Psoas muscle (tissue), 8 donors: ENCODE results near the gene GNA15. TPM values are rescaled to one million over a fixed set of nuclear protein-coding genes. Genes with fewer than 3 reads are reported as not detected.
"Not testable (repeated sequence)": the region's sequence is repeated elsewhere in the genome, so short reads cannot be mapped to it uniquely, and the experiment has no call there.

ENCODE experiments used
- ATAC-seq, 4 donors: fragments of 200-7000 bp; cut with Tn5 transposase; one replicate each; pipeline ENCODE4 v1.9.1; 2020; ENCODE audit warnings: moderate library complexity in 3 of 4, mild to moderate bottlenecking in 2 of 4
- DNase-seq, 2 donors: peaks; one replicate each; pipeline ENCODE4 v3.0.0-alpha.2; 2020
- H3K27ac ChIP-seq: fragments of 200-600 bp; one replicate; pipeline ENCODE4 v1.8.0; 2022
- H3K27me3 ChIP-seq, 3 donors: fragments of 200-600 bp in 1 of 3; one replicate each; pipeline versions ENCODE4 v1.6.1 to v1.8.0; 2013 to 2022; ENCODE audit warnings: low read length in 2 of 3, mild to moderate bottlenecking in 2 of 3, moderate library complexity in 1 of 3; ENCODE audit not compliant: insufficient read depth in 3 of 3
- H3K36me3 ChIP-seq, 2 donors: fragments of 200-600 bp in 1 of 2; one replicate each; pipeline versions ENCODE4 v1.6.1 to v1.8.0; 2013 to 2022; ENCODE audit warnings: low read depth in 1 of 2, mild to moderate bottlenecking in 1 of 2, moderate library complexity in 1 of 2; ENCODE audit not compliant: insufficient read depth in 1 of 2
- H3K4me1 ChIP-seq: fragments of 200-600 bp; one replicate; pipeline ENCODE4 v1.8.0; 2022
- H3K4me3 ChIP-seq: fragments of 200-600 bp; one replicate; pipeline ENCODE4 v1.8.0; 2022; ENCODE audit warnings: mild to moderate bottlenecking
- H3K9me3 ChIP-seq: fragments of 200-600 bp; one replicate; pipeline ENCODE4 v1.8.0; 2022
- WGBS, 3 donors: extraction: QIAGEN DNeasy Blood & Tissue Kit; methylation state at CpG; one replicate each; pipeline versions ENCODE4 v1.1.6 to v1.1.7; 2013; 5-methylcytosine and 5-hydroxymethylcytosine counted together
- intact Hi-C, 2 donors: fragments of 100-400 bp; cut with DNase I; formaldehyde crosslinking; loops; one replicate each; pipeline versions ENCODE4 v1.11.0 to v1.14.2; 2022
- long read RNA-seq, 2 donors: library from polyadenylated mRNA; unstranded; transcript quantifications; one replicate each; pipeline ENCODE4 v2.0.0, GENCODE V29; 2021
- polyA plus RNA-seq, 3 donors: library from polyadenylated mRNA; stranded (reverse); fragments of 200-250 nt; gene quantifications; one replicate each; pipeline ENCODE4 v1.2.3, GENCODE V29; 2013
- total RNA-seq, 4 donors: library from RNA; stranded (reverse); fragmentation: NEBNext Ultra II Directional in 2 of 4; extraction: Animal tissue kit (Norgen Biotek cat#: 25700) in 2 of 4; gene quantifications; one replicate each; pipeline versions ENCODE4 v1.2.1 to v1.2.4, GENCODE V29; 2021 to 2023
- TF ChIP-seq, protein P1 (sequence below): fragments of 200-600 bp; IDR thresholded peaks from one replicate; pipeline ENCODE4 v1.8.0; 2022; ENCODE audit warnings: antibody characterized with exemption
- donor health status: healthy with polysubstance abuse.
- donor health status: DM: no; HTN: no; CAD: no; lungs with moderate emphysema.
- donor health status: Bipolar disorder and iron deficiency.
- donor health status: healthy.
- donor health status: DM: yes; HTN: yes; CAD: no.
- donor health status: DM: no; HTN: no; CAD: no.
- donor health status: DM: no; HTN: no; CAD: no.
- donor health status: DM: yes; HTN: yes; CAD: no.

The GNA15 gene
- total RNA-seq (1 to 10 TPM in 3 of 4 donors, under 1 TPM in 1; 0.91 to 1.9 (median 1.3) TPM), polyA plus RNA-seq (under 1 TPM; 0.18 to 0.56 (median 0.31) TPM)
- long read RNA-seq, donor 1, partial matches to known transcripts, result 0 of 2 reads
- long read RNA-seq, donor 1, other reads (novel, unspliced or antisense), result 0 of 2 reads
- long read RNA-seq, donor 2, partial matches to known transcripts, result 0 of 1 reads
- long read RNA-seq, donor 2, other reads (novel, unspliced or antisense), result 0 of 1 reads

GRCh38 chr19:3135961-3136683 lies at the start of gene GNA15:
TSS of gene GNA15 (plus strand) at chr19:3136033. CDS start at chr19:3136451, 418 bp downstream.
- peak within 1 kb of the TSS; percentile 48 for H3K4me3 ChIP-seq
- peaks cover 0 to 2% (median 0%) of the 10 kb centered on the region in 3 donors for H3K27me3 ChIP-seq
- H3K9me3 ChIP-seq, result no peaks in the 10 kb centered on the region
- no peak for ATAC-seq
- DNase-seq, result no peak
- intact Hi-C loops, result no loop called here
- no peaks in the 10 kb centered on the region for H3K36me3 ChIP-seq
- H3K27ac ChIP-seq, result no peak within 1 kb of the TSS
- H3K4me1 ChIP-seq, result no peaks in the 10 kb centered on the region
- 71 to 72% (median 72%) methylated on average over 36 to 40 of the region's 40 CpGs for WGBS, 3 donors
- TF ChIP-seq, protein P1, sequence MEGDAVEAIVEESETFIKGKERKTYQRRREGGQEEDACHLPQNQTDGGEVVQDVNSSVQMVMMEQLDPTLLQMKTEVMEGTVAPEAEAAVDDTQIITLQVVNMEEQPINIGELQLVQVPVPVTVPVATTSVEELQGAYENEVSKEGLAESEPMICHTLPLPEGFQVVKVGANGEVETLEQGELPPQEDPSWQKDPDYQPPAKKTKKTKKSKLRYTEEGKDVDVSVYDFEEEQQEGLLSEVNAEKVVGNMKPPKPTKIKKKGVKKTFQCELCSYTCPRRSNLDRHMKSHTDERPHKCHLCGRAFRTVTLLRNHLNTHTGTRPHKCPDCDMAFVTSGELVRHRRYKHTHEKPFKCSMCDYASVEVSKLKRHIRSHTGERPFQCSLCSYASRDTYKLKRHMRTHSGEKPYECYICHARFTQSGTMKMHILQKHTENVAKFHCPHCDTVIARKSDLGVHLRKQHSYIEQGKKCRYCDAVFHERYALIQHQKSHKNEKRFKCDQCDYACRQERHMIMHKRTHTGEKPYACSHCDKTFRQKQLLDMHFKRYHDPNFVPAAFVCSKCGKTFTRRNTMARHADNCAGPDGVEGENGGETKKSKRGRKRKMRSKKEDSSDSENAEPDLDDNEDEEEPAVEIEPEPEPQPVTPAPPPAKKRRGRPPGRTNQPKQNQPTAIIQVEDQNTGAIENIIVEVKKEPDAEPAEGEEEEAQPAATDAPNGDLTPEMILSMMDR, result no peak

DNA sequence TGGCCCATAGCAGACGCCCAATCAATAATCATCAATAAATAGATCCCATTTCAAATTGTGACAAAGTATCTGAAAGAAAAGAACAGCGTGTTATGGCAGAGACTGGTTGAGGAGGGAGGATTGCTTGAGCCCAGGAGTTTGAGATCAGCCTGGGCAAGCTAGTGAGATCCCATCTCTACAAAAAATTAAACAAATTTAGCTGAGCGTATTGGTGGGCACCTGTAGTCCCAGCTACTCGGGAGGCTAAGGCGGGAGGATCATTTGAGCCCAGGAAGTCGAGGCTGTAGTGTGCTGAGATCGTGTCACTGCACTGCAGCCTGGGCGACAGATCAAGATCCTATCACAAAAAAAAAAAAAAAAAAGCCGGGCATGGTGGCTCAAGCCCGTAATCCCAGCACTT lies 48.1 kb upstream of the GNA15 start:
- intact Hi-C loops, result no loop called here
- TF ChIP-seq, protein P1, result no peak
- no peaks in the 10 kb centered on the region for H3K4me1 ChIP-seq
- H3K36me3 ChIP-seq, result no peaks in the 10 kb centered on the region
- 80 to 90% (median 86%) methylated on average over 8 to 10 of the region's 10 CpGs for WGBS, 3 donors
- ATAC-seq (no peak), DNase-seq (no peak)
- H3K27me3 ChIP-seq, result no peaks in the 10 kb centered on the region
- no peak overlapping the region for H3K4me3 ChIP-seq
- H3K27ac ChIP-seq, result no peak overlapping the region
- H3K9me3 ChIP-seq, result no peaks in the 10 kb centered on the region

DNA sequence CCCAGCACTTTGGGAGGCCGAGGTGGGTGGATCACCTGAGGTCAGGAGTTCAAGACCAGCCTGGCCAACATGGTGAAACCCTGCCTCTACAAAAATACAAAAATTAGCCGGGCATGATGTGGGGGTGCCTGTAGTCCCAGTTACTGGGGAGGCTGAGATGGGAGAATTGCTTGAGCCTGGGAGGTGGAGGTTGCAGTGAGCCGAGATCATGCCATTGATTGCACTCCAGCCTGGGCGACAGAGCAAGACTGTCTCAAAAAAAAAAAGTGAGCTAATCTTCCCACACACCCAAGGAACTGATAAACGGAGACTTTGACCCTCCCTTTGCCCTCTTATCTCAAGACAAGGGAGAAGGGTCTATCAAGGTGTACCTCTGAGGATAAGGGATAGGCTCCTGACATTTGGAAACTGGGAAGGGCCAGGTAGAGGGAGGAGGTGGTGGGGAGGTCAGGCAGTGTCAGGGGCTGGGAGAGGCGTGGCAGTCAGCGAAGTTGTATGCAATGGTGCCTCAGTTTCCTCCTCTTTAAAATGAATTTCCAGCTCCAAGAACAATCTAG lies 46.5 kb upstream of the GNA15 start:
- ATAC-seq, DNase-seq, H3K9me3 ChIP-seq, H3K27ac ChIP-seq, H3K4me3 ChIP-seq, H3K4me1 ChIP-seq, H3K27me3 ChIP-seq, H3K36me3 ChIP-seq, intact Hi-C loops: not testable (repeated sequence)
- WGBS, 3 donors, result 77 to 88% (median 80%) methylated on average over 7 of the region's 7 CpGs

GRCh38 chr19:3094601-3095440 lies 41.0 kb upstream of the GNA15 start:
- no peak for ATAC-seq
- Histone ChIP-seq H3K27ac (peak overlapping the region; percentile 86), H3K4me3 (peak overlapping the region; percentile 98), H3K36me3 (no peaks in the 10 kb centered on the region), H3K9me3 (no peaks in the 10 kb centered on the region), H3K4me1 (peaks cover 42% of the 10 kb centered on the region), H3K27me3 (no peaks in the 10 kb centered on the region)
- peak in 1 of 2 donors; percentile 46 for DNase-seq
- WGBS, 3 donors, result 1 to 2% (median 1%) methylated on average over 30 to 57 of the region's 57 CpGs
- intact Hi-C loops, result no loop called here
- TF ChIP-seq, protein P1, result no peak
